ENCODE data around the gene TCAIM.

DNA sequence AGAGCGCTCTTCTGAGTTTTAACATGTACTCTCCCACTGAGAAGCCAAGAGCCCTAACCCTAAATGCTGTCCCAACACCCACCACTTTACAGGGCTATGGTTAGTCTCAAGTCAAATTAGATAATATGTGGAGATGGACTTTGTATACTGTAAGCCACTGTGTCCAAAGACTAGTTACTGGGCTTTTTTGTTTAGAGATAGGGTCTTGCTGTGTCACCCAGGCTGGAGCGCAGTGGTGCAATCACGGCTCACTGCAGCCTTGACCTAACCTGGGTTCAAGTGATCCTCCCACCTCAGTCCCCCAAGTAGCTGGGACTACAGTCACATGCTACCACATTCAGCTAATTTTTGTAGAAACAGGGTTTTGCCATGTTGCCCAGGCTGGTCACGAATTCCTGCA is 115.7 kb downstream of the TCAIM start:
- TF ChIP-seq, protein P1, sequence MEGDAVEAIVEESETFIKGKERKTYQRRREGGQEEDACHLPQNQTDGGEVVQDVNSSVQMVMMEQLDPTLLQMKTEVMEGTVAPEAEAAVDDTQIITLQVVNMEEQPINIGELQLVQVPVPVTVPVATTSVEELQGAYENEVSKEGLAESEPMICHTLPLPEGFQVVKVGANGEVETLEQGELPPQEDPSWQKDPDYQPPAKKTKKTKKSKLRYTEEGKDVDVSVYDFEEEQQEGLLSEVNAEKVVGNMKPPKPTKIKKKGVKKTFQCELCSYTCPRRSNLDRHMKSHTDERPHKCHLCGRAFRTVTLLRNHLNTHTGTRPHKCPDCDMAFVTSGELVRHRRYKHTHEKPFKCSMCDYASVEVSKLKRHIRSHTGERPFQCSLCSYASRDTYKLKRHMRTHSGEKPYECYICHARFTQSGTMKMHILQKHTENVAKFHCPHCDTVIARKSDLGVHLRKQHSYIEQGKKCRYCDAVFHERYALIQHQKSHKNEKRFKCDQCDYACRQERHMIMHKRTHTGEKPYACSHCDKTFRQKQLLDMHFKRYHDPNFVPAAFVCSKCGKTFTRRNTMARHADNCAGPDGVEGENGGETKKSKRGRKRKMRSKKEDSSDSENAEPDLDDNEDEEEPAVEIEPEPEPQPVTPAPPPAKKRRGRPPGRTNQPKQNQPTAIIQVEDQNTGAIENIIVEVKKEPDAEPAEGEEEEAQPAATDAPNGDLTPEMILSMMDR (IDR thresholded peaks at IDR 0.05): no peak
- no peak for TF ChIP-seq ZFX (IDR thresholded peaks at IDR 0.05; ENCODE audit: borderline replicate concordance)
